Endothelial cell of umbilical vein (primary cell): ENCODE results near the gene CAMTA1. TPM values are rescaled to one million over a fixed set of nuclear protein-coding genes. Genes with fewer than 3 reads are reported as not detected.

Experiments
- BruUV-seq: library from RNA; stranded (reverse); fragments of 400-500 nt; replicated peaks from 2 replicates; lab custom pipeline; 2021; lab: Mats Ljungman, UMichigan
- CTCF ChIA-PET: fragments of 300-600, 350-600 bp; sonication (Branson Sonifier 250); formaldehyde crosslinking; loops from one replicate; lab custom pipeline; 2021; ENCODE audit warnings: antibody characterized with exemption, inconsistent platforms; lab: Charles Lee
- POLR2A ChIA-PET: fragments of 300-600, 350-600 bp; sonication (Branson Sonifier 250); formaldehyde crosslinking; loops from one replicate; lab custom pipeline; 2021; ENCODE audit warnings: antibody characterized with exemption, inconsistent platforms; lab: Charles Lee
- DNase-seq: peaks from one replicate; pipeline ENCODE4 v3.0.0-alpha.2; 2011; ENCODE audit warnings: low read depth, low spot score
- FAIRE-seq: peaks from 2 replicates; lab custom pipeline; 2011; peaks lifted over from hg19 to GRCh38; lab: Jason Lieb, UNC
- H2AFZ ChIP-seq: 2 replicates; pipeline ENCODE4 v1.6.0; 2012; ENCODE audit warnings: low read depth, low read length, control low read depth, inconsistent platforms
- H3K27ac ChIP-seq: 2 replicates; pipeline ENCODE4 v1.5.1; 2011; ENCODE audit warnings: low read depth, mild to moderate bottlenecking, control low read depth, low read length, moderate library complexity; ENCODE audit not compliant: insufficient read depth
- H3K27me3 ChIP-seq, 2 experiments: 2 replicates each; pipeline versions ENCODE4 v1.6.0 to v1.6.1; 2011; ENCODE audit warnings: low read length in 2 of 2, mixed read lengths in 1 of 2; ENCODE audit not compliant: control insufficient read depth in 2 of 2, insufficient read depth in 2 of 2
- H3K36me3 ChIP-seq, 2 experiments: 2 replicates in 1 of 2; 3 replicates in 1 of 2; pipeline ENCODE4 v1.5.1; 2011; ENCODE audit warnings: low read length in 2 of 2, mild to moderate bottlenecking in 1 of 2, moderate library complexity in 1 of 2; ENCODE audit not compliant: control insufficient read depth in 2 of 2, insufficient read depth in 2 of 2; ENCODE audit errors: extremely low read depth in 1 of 2
- H3K4me1 ChIP-seq: 3 replicates; pipeline ENCODE4 v1.5.1; 2011; ENCODE audit warnings: mild to moderate bottlenecking, low read length; ENCODE audit not compliant: control insufficient read depth, insufficient read depth; ENCODE audit errors: extremely low read depth
- H3K4me2 ChIP-seq: 2 replicates; pipeline ENCODE4 v1.6.1; 2011; ENCODE audit warnings: low read length, control low read depth, mixed read lengths; ENCODE audit not compliant: insufficient read depth
- H3K4me3 ChIP-seq, 3 experiments: fragments of 200-600 bp in 1 of 3; sonication (generic), shearing (Covaris generic) in 1 of 3; replicated peaks in 1 of 3; 2 replicates each; pipeline ENCODE4 v1.5.1; 2011 to 2016; ENCODE audit warnings: control low read depth in 3 of 3, low read length in 3 of 3, mild to moderate bottlenecking in 2 of 3, inconsistent platforms in 1 of 3, low read depth in 1 of 3, moderate library complexity in 1 of 3; ENCODE audit not compliant: insufficient read depth in 1 of 3
- H3K79me2 ChIP-seq: 2 replicates; pipeline ENCODE4 v1.6.0; 2012; ENCODE audit warnings: low read length, inconsistent platforms; ENCODE audit not compliant: control insufficient read depth, insufficient read depth
- H3K9ac ChIP-seq: replicated peaks from 2 replicates; pipeline ENCODE3; 2011; ENCODE audit warnings: low read length, control low read depth; ENCODE audit not compliant: insufficient read depth; ENCODE audit errors: extremely low read depth
- H3K9me1 ChIP-seq: replicated peaks from 3 replicates; pipeline ENCODE4 v1.6.0; 2011; ENCODE audit warnings: mild to moderate bottlenecking, low read length; ENCODE audit not compliant: control insufficient read depth, insufficient read depth; ENCODE audit errors: extremely low read depth
- H3K9me3 ChIP-seq: replicated peaks from 2 replicates; pipeline ENCODE4 v1.5.1; 2012; ENCODE audit warnings: low read length, inconsistent platforms; ENCODE audit not compliant: control insufficient read depth, insufficient read depth
- H4K20me1 ChIP-seq: replicated peaks from 2 replicates; pipeline ENCODE3; 2011; ENCODE audit warnings: mild to moderate bottlenecking, low read length; ENCODE audit not compliant: control insufficient read depth, insufficient read depth; ENCODE audit errors: extremely low read depth
- EZH2 ChIP-seq: IDR thresholded peaks from 2 replicates; pipeline ENCODE4 v1.6.1; 2012; ENCODE audit warnings: borderline replicate concordance, low read depth, mild to moderate bottlenecking, moderate library complexity, low read length, inconsistent platforms; ENCODE audit not compliant: severe bottlenecking
- FOS ChIP-seq: IDR thresholded peaks from 2 replicates; pipeline ENCODE4 v1.6.1; 2011; ENCODE audit warnings: mild to moderate bottlenecking, low read length, moderate library complexity, borderline replicate concordance; ENCODE audit not compliant: insufficient read depth
- GATA2 ChIP-seq: IDR thresholded peaks from 2 replicates; pipeline ENCODE4 v1.7.0; 2011; ENCODE audit warnings: low read depth, mild to moderate bottlenecking, moderate library complexity, mixed read lengths, low read length; ENCODE audit not compliant: insufficient read length, insufficient read depth
- JUN ChIP-seq: IDR thresholded peaks from 2 replicates; pipeline ENCODE4 v1.6.1; 2011; ENCODE audit warnings: borderline replicate concordance, low read depth; ENCODE audit not compliant: insufficient read length, insufficient read depth
- MYC ChIP-seq: IDR thresholded peaks from one replicate; pipeline ENCODE4 v1.6.1; 2011; ENCODE audit warnings: mild to moderate bottlenecking, low read depth, low read length
- POLR2A ChIP-seq: IDR thresholded peaks from 2 replicates; pipeline ENCODE4 v1.6.1; 2012; ENCODE audit warnings: low read depth, mild to moderate bottlenecking, control low read depth, low read length
- POLR2AphosphoS5 ChIP-seq: IDR thresholded peaks from 2 replicates; pipeline ENCODE4 v1.6.1; 2012; ENCODE audit warnings: low read depth, mild to moderate bottlenecking, control low read depth, low read length, moderate library complexity; ENCODE audit not compliant: insufficient read depth
- dilution Hi-C: fragments of 300-500 bp; cut with MboI; formaldehyde crosslinking; loops from one replicate; pipeline ENCODE4 v1.15.0; 2019; ENCODE audit warnings: low sequenced_read_pairs; ENCODE audit not compliant: extremely low pct_ligation_motif_present
- intact Hi-C: fragments of 100-400 bp; cut with micrococcal nuclease; formaldehyde crosslinking; loops from one replicate; pipeline ENCODE4 v1.10.0; 2022
- polyA plus RNA-seq, 4 experiments: library from polyadenylated mRNA; depleted of rRNA in 3 of 4; stranded (reverse) in 3 of 4; unstranded in 1 of 4; fragments of >200 nt; gene quantifications; 2 replicates each; pipeline versions ENCODE4 v1.2.1 to v1.2.3, GENCODE V29; 2011 to 2012; ENCODE audit warnings: missing spikeins in 1 of 4
- total RNA-seq: library from RNA; stranded (reverse); gene quantifications from 2 replicates; pipeline ENCODE4 v1.2.3, GENCODE V29; 2021
- TF ChIP-seq, protein P1 (sequence below): IDR thresholded peaks from 2 replicates; pipeline ENCODE4 v1.6.1; 2011; ENCODE audit not compliant: insufficient read depth, insufficient read length
- TF ChIP-seq, protein P2 (sequence below), 2 donors: IDR thresholded peaks; 1 replicate in 1 of 2; 2 replicates in 1 of 2; pipeline ENCODE4 v1.5.1; 2011; ENCODE audit warnings: low read length in 2 of 2, mild to moderate bottlenecking in 2 of 2, moderate library complexity in 2 of 2, control low read depth in 1 of 2, inconsistent platforms in 1 of 2, low read depth in 1 of 2; ENCODE audit not compliant: insufficient read depth in 1 of 2; ENCODE audit errors: extremely low read depth in 1 of 2

CAMTA1 gene
- total and polyA plus RNA-seq, 2 donors (not counting 3 experiments of a cell fraction or from before 2014, with no cell fraction given): 50.8 to 92.7 TPM

DNA sequence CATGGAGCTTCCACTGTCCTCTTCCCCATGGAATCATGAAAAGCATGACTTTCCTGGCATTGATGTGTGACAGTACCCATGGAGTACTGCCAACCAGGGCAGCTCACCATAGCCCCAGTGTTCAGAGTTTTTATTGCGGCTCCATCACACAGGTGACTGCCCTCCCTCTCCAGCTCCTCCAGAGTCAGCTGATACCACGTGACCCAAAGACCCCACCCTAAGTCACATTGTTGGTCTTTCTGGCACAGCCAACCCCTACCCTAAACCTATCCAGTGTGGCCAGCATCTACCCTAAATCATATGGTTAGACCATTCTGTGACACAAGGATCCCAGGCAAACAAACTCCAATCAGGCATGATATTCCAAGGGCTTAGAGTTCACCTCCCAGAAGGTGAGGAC, 908.4 kb downstream of the CAMTA1 start:
- Histone ChIP-seq H3K9ac (no peak overlapping the region), H3K4me1 (no peaks in the 10 kb centered on the region), H3K36me3 (no peaks in the 10 kb centered on the region), H3K4me3 (no peak overlapping the region), H3K9me3 (no peaks in the 10 kb centered on the region), H4K20me1 (no peaks in the 10 kb centered on the region), H3K27me3 (no peaks in the 10 kb centered on the region), H3K79me2 (no peaks in the 10 kb centered on the region), H3K9me1 (no peaks in the 10 kb centered on the region), H3K4me2 (no peak overlapping the region), H2AFZ (no peak overlapping the region), H3K27ac (no peak overlapping the region)
- dilution Hi-C loops (no loop called here), intact Hi-C loops (no loop called here)
- CTCF ChIA-PET: interaction anchor here (3.7 kb wide), 1 partner anchor 26 kb away, joined by 19 read pairs; no protein-coding TSS in a partner anchor
- BruUV-seq: no TSS peak
- no peak for DNase-seq
- TF ChIP-seq JUN (no peak), POLR2AphosphoS5 (no peak), POLR2A (no peak), MYC (no peak), GATA2 (no peak), EZH2 (no peak), FOS (no peak)
- TF ChIP-seq, protein P1, sequence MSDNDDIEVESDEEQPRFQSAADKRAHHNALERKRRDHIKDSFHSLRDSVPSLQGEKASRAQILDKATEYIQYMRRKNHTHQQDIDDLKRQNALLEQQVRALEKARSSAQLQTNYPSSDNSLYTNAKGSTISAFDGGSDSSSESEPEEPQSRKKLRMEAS: no peak
- TF ChIP-seq, protein P2, sequence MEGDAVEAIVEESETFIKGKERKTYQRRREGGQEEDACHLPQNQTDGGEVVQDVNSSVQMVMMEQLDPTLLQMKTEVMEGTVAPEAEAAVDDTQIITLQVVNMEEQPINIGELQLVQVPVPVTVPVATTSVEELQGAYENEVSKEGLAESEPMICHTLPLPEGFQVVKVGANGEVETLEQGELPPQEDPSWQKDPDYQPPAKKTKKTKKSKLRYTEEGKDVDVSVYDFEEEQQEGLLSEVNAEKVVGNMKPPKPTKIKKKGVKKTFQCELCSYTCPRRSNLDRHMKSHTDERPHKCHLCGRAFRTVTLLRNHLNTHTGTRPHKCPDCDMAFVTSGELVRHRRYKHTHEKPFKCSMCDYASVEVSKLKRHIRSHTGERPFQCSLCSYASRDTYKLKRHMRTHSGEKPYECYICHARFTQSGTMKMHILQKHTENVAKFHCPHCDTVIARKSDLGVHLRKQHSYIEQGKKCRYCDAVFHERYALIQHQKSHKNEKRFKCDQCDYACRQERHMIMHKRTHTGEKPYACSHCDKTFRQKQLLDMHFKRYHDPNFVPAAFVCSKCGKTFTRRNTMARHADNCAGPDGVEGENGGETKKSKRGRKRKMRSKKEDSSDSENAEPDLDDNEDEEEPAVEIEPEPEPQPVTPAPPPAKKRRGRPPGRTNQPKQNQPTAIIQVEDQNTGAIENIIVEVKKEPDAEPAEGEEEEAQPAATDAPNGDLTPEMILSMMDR (IDR thresholded peaks at IDR 0.05; ENCODE audit: extremely low read depth in 1 of 2, insufficient read depth in 1 of 2, low read depth in 1 of 2, low read length in 2 of 2): no peak
- FAIRE-seq: no peak
- POLR2A ChIA-PET: no interaction called here
